Endothelial cell of umbilical vein (primary cell): ENCODE measurements around the gene SPECC1L. TPM values are rescaled to one million over a fixed set of nuclear protein-coding genes. Genes with fewer than 3 reads are reported as not detected.

Experiments
- BruUV-seq: library from RNA; stranded (reverse); fragments of 400-500 nt; replicated peaks from 2 replicates; lab custom pipeline; 2021; lab: Mats Ljungman, UMichigan
- CTCF ChIA-PET: fragments of 300-600, 350-600 bp; sonication (Branson Sonifier 250); formaldehyde crosslinking; loops from one replicate; lab custom pipeline; 2021; ENCODE audit warnings: antibody characterized with exemption, inconsistent platforms; lab: Charles Lee
- POLR2A ChIA-PET: fragments of 300-600, 350-600 bp; sonication (Branson Sonifier 250); formaldehyde crosslinking; loops from one replicate; lab custom pipeline; 2021; ENCODE audit warnings: antibody characterized with exemption, inconsistent platforms; lab: Charles Lee
- DNase-seq: peaks from one replicate; pipeline ENCODE4 v3.0.0-alpha.2; 2011; ENCODE audit warnings: low read depth, low spot score
- FAIRE-seq: peaks from 2 replicates; lab custom pipeline; 2011; peaks lifted over from hg19 to GRCh38; lab: Jason Lieb, UNC
- H2AFZ ChIP-seq: 2 replicates; pipeline ENCODE4 v1.6.0; 2012; ENCODE audit warnings: low read depth, low read length, control low read depth, inconsistent platforms
- H3K27ac ChIP-seq: 2 replicates; pipeline ENCODE4 v1.5.1; 2011; ENCODE audit warnings: low read depth, mild to moderate bottlenecking, control low read depth, low read length, moderate library complexity; ENCODE audit not compliant: insufficient read depth
- H3K27me3 ChIP-seq, 2 experiments: 2 replicates each; pipeline versions ENCODE4 v1.6.0 to v1.6.1; 2011; ENCODE audit warnings: low read length in 2 of 2, mixed read lengths in 1 of 2; ENCODE audit not compliant: control insufficient read depth in 2 of 2, insufficient read depth in 2 of 2
- H3K36me3 ChIP-seq, 2 experiments: 2 replicates in 1 of 2; 3 replicates in 1 of 2; pipeline ENCODE4 v1.5.1; 2011; ENCODE audit warnings: low read length in 2 of 2, mild to moderate bottlenecking in 1 of 2, moderate library complexity in 1 of 2; ENCODE audit not compliant: control insufficient read depth in 2 of 2, insufficient read depth in 2 of 2; ENCODE audit errors: extremely low read depth in 1 of 2
- H3K4me1 ChIP-seq: 3 replicates; pipeline ENCODE4 v1.5.1; 2011; ENCODE audit warnings: mild to moderate bottlenecking, low read length; ENCODE audit not compliant: control insufficient read depth, insufficient read depth; ENCODE audit errors: extremely low read depth
- H3K4me2 ChIP-seq: 2 replicates; pipeline ENCODE4 v1.6.1; 2011; ENCODE audit warnings: low read length, control low read depth, mixed read lengths; ENCODE audit not compliant: insufficient read depth
- H3K4me3 ChIP-seq, 3 experiments: fragments of 200-600 bp in 1 of 3; sonication (generic), shearing (Covaris generic) in 1 of 3; replicated peaks in 1 of 3; 2 replicates each; pipeline ENCODE4 v1.5.1; 2011 to 2016; ENCODE audit warnings: control low read depth in 3 of 3, low read length in 3 of 3, mild to moderate bottlenecking in 2 of 3, inconsistent platforms in 1 of 3, low read depth in 1 of 3, moderate library complexity in 1 of 3; ENCODE audit not compliant: insufficient read depth in 1 of 3
- H3K79me2 ChIP-seq: 2 replicates; pipeline ENCODE4 v1.6.0; 2012; ENCODE audit warnings: low read length, inconsistent platforms; ENCODE audit not compliant: control insufficient read depth, insufficient read depth
- H3K9ac ChIP-seq: replicated peaks from 2 replicates; pipeline ENCODE3; 2011; ENCODE audit warnings: low read length, control low read depth; ENCODE audit not compliant: insufficient read depth; ENCODE audit errors: extremely low read depth
- H3K9me1 ChIP-seq: replicated peaks from 3 replicates; pipeline ENCODE4 v1.6.0; 2011; ENCODE audit warnings: mild to moderate bottlenecking, low read length; ENCODE audit not compliant: control insufficient read depth, insufficient read depth; ENCODE audit errors: extremely low read depth
- H3K9me3 ChIP-seq: replicated peaks from 2 replicates; pipeline ENCODE4 v1.5.1; 2012; ENCODE audit warnings: low read length, inconsistent platforms; ENCODE audit not compliant: control insufficient read depth, insufficient read depth
- H4K20me1 ChIP-seq: replicated peaks from 2 replicates; pipeline ENCODE3; 2011; ENCODE audit warnings: mild to moderate bottlenecking, low read length; ENCODE audit not compliant: control insufficient read depth, insufficient read depth; ENCODE audit errors: extremely low read depth
- CTCF ChIP-seq, 2 donors: IDR thresholded peaks; 1 replicate in 1 of 2; 2 replicates in 1 of 2; pipeline ENCODE4 v1.5.1; 2011; ENCODE audit warnings: low read length in 2 of 2, mild to moderate bottlenecking in 2 of 2, moderate library complexity in 2 of 2, control low read depth in 1 of 2, inconsistent platforms in 1 of 2, low read depth in 1 of 2; ENCODE audit not compliant: insufficient read depth in 1 of 2; ENCODE audit errors: extremely low read depth in 1 of 2
- EZH2 ChIP-seq: IDR thresholded peaks from 2 replicates; pipeline ENCODE4 v1.6.1; 2012; ENCODE audit warnings: borderline replicate concordance, low read depth, mild to moderate bottlenecking, moderate library complexity, low read length, inconsistent platforms; ENCODE audit not compliant: severe bottlenecking
- FOS ChIP-seq: IDR thresholded peaks from 2 replicates; pipeline ENCODE4 v1.6.1; 2011; ENCODE audit warnings: mild to moderate bottlenecking, low read length, moderate library complexity, borderline replicate concordance; ENCODE audit not compliant: insufficient read depth
- GATA2 ChIP-seq: IDR thresholded peaks from 2 replicates; pipeline ENCODE4 v1.7.0; 2011; ENCODE audit warnings: low read depth, mild to moderate bottlenecking, moderate library complexity, mixed read lengths, low read length; ENCODE audit not compliant: insufficient read length, insufficient read depth
- JUN ChIP-seq: IDR thresholded peaks from 2 replicates; pipeline ENCODE4 v1.6.1; 2011; ENCODE audit warnings: borderline replicate concordance, low read depth; ENCODE audit not compliant: insufficient read length, insufficient read depth
- MAX ChIP-seq: IDR thresholded peaks from 2 replicates; pipeline ENCODE4 v1.6.1; 2011; ENCODE audit not compliant: insufficient read depth, insufficient read length
- MYC ChIP-seq: IDR thresholded peaks from one replicate; pipeline ENCODE4 v1.6.1; 2011; ENCODE audit warnings: mild to moderate bottlenecking, low read depth, low read length
- POLR2A ChIP-seq: IDR thresholded peaks from 2 replicates; pipeline ENCODE4 v1.6.1; 2012; ENCODE audit warnings: low read depth, mild to moderate bottlenecking, control low read depth, low read length
- POLR2AphosphoS5 ChIP-seq: IDR thresholded peaks from 2 replicates; pipeline ENCODE4 v1.6.1; 2012; ENCODE audit warnings: low read depth, mild to moderate bottlenecking, control low read depth, low read length, moderate library complexity; ENCODE audit not compliant: insufficient read depth
- dilution Hi-C: fragments of 300-500 bp; cut with MboI; formaldehyde crosslinking; loops from one replicate; pipeline ENCODE4 v1.15.0; 2019; ENCODE audit warnings: low sequenced_read_pairs; ENCODE audit not compliant: extremely low pct_ligation_motif_present
- intact Hi-C: fragments of 100-400 bp; cut with micrococcal nuclease; formaldehyde crosslinking; loops from one replicate; pipeline ENCODE4 v1.10.0; 2022
- polyA plus RNA-seq, 4 experiments: library from polyadenylated mRNA; depleted of rRNA in 3 of 4; stranded (reverse) in 3 of 4; unstranded in 1 of 4; fragments of >200 nt; gene quantifications; 2 replicates each; pipeline versions ENCODE4 v1.2.1 to v1.2.3, GENCODE V29; 2011 to 2012; ENCODE audit warnings: missing spikeins in 1 of 4
- total RNA-seq: library from RNA; stranded (reverse); gene quantifications from 2 replicates; pipeline ENCODE4 v1.2.3, GENCODE V29; 2021

Gene SPECC1L
- total and polyA plus RNA-seq, 2 donors (not counting 3 experiments of a cell fraction or from before 2014, with no cell fraction given), result 22.8 to 79.3 TPM

- intact Hi-C loops (no loop called here), dilution Hi-C loops (no loop called here)
- ChIA-PET CTCF (interaction anchor here (1.0 kb wide), 1 partner anchor 13 kb away, joined by 4 read pairs; no protein-coding TSS in a partner anchor), POLR2A (no interaction called here)
- TF ChIP-seq EZH2 (no peak), MAX (no peak), MYC (no peak), GATA2 (no peak), POLR2A (no peak), POLR2AphosphoS5 (no peak), JUN (no peak), FOS (no peak), CTCF (IDR thresholded peaks at IDR 0.05; ENCODE audit: extremely low read depth in 1 of 2, insufficient read depth in 1 of 2, low read depth in 1 of 2, low read length in 2 of 2) (no peak)
- Histone ChIP-seq H3K27me3 (no peaks in the 10 kb centered on the region), H2AFZ (no peak overlapping the region), H3K27ac (no peak overlapping the region), H3K4me3 (no peak overlapping the region), H3K9me3 (no peaks in the 10 kb centered on the region), H3K79me2 (no peaks in the 10 kb centered on the region), H3K36me3 (no peaks in the 10 kb centered on the region), H4K20me1 (no peaks in the 10 kb centered on the region), H3K4me2 (no peak overlapping the region), H3K9ac (no peak overlapping the region), H3K4me1 (peaks cover 22% of the 10 kb centered on the region), H3K9me1 (no peaks in the 10 kb centered on the region)
- DNase-seq, result no peak
- BruUV-seq, result no TSS peak
- FAIRE-seq, result no peak
These were observed 183.2 kb downstream of the SPECC1L start for GRCh38 chr22:24453853-24454252.
